Measurements from ENCODE around the gene BOD1.
A peak's percentile ranks its signal among the peaks of the same experiment; 100 is the strongest.

Gene BOD1

DNA sequence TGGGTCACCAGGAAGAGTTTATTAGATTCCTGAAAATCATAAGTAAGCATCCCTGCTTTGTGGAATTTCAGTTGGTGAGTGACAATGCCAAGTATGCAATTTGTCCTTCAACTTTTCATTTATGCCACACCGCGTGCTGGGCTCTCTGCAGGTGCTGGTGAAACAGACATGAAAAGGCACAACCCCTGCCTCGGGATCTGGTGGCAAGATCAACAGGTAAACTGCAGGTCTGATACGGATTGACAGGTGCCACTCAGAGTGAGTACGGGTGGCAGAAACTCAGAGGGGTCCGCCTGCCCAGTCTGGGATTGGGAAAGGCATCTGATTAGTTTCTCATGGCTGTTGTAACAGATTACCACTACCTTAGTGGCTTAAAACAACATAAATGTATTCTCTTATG is 40.5 kb downstream of the BOD1 start:
- no peak overlapping the region for H3K4me3 ChIP-seq (ENCODE audit: low read depth, low read length)

DNA sequence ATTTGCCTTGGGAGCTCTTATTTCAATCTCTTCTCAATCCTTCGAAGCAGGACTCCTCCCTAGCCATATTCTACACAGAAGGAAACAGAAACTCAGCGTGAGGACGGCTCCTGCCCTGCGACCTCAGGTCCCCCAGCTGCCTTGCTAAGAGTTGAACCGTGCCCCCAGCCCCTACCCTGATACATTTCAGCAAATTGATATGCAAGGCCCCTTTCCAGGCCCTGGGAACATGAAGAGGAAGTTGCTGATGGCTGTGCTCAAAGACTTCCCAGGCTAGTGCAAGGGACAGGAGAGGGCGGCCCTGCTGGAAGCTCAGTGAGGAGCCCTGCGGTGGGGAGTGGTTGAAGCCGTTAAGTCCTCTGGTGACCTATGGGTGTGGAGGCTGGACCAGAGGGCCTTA is 41.5 kb downstream of the BOD1 start:
- DNase-seq (ENCODE audit: low read depth, low spot score): no peak
- ChIA-PET CTCF (interaction anchor here (1.3 to 8.6 kb wide), 12 partner anchors 7 to 281 kb away, joined by 3 to 128 read pairs (median 6); partner anchors contain the start of gene BOD1), POLR2A (interaction anchor here (1.0 kb wide), 1 partner anchor 262 kb away, joined by 3 read pairs; no protein-coding TSS in a partner anchor)
- TF ChIP-seq, protein P1, sequence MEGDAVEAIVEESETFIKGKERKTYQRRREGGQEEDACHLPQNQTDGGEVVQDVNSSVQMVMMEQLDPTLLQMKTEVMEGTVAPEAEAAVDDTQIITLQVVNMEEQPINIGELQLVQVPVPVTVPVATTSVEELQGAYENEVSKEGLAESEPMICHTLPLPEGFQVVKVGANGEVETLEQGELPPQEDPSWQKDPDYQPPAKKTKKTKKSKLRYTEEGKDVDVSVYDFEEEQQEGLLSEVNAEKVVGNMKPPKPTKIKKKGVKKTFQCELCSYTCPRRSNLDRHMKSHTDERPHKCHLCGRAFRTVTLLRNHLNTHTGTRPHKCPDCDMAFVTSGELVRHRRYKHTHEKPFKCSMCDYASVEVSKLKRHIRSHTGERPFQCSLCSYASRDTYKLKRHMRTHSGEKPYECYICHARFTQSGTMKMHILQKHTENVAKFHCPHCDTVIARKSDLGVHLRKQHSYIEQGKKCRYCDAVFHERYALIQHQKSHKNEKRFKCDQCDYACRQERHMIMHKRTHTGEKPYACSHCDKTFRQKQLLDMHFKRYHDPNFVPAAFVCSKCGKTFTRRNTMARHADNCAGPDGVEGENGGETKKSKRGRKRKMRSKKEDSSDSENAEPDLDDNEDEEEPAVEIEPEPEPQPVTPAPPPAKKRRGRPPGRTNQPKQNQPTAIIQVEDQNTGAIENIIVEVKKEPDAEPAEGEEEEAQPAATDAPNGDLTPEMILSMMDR (IDR thresholded peaks at IDR 0.05; ENCODE audit: insufficient read depth, low read length, missing control alignments): no peak
- no peak overlapping the region for H3K4me3 ChIP-seq (ENCODE audit: low read depth, low read length)

More for the DNA sequence above, 40.5 kb downstream of the BOD1 start:
- POLR2A ChIA-PET: no interaction called here
- no peak for DNase-seq (ENCODE audit: low read depth, low spot score)
- TF ChIP-seq, protein P1 (IDR thresholded peaks at IDR 0.05; ENCODE audit: insufficient read depth, low read length, missing control alignments): no peak
- CTCF ChIA-PET: interaction anchor here (0.8 to 9.0 kb wide), 6 partner anchors 9 to 283 kb away, joined by 3 to 137 read pairs (median 6); partner anchors contain the start of gene BOD1

DNA sequence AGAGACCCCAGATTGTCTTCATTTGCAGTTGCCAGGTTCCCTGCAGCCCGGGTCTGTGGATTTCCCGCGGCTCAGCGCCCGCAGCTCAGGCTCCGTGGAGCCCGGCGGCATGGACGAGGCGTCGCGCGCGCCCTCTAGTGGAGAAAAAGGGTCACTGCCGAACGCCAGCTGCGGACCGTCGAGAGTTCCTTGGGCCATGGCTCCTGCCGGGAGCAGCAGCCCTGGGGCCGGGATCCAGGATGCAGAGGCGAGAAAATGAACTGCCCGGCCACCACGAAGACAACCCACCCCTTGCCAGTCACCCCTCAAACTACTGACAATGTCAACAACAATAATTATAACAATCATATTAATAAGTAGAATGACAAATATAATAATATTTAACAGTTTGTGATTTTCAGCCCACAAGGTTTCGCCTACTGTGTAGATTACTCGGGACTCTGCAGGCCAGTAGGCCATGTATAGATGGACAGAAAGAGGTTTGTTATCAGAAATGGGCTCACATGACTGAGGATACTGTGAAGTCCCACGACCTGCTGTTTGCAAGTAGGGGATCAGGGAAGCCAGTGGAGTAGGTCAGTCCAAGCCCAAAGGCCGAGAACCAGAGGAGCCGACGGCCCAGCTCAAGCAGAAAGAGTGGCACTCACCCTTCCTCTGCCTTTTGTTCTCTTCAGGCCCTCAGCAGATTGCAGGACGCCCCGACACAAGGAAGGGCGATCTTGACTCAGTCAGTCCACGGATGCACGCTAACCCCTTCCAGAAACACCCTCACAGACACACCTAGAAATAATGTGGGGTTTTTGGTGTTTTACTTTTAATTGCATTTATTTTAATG is 43.1 kb downstream of the BOD1 start:
- POLR2A ChIA-PET: interaction anchor here (1.1 to 1.6 kb wide), 2 partner anchors 245 to 246 kb away, joined by 4 to 7 read pairs; partner anchors contain the start of gene STC2
- DNase-seq (ENCODE audit: low read depth, low spot score): no peak
- H3K4me3 ChIP-seq (ENCODE audit: low read depth, low read length): peak overlapping the region; percentile 21; the same call in 1 of the 2 replicates

DNA sequence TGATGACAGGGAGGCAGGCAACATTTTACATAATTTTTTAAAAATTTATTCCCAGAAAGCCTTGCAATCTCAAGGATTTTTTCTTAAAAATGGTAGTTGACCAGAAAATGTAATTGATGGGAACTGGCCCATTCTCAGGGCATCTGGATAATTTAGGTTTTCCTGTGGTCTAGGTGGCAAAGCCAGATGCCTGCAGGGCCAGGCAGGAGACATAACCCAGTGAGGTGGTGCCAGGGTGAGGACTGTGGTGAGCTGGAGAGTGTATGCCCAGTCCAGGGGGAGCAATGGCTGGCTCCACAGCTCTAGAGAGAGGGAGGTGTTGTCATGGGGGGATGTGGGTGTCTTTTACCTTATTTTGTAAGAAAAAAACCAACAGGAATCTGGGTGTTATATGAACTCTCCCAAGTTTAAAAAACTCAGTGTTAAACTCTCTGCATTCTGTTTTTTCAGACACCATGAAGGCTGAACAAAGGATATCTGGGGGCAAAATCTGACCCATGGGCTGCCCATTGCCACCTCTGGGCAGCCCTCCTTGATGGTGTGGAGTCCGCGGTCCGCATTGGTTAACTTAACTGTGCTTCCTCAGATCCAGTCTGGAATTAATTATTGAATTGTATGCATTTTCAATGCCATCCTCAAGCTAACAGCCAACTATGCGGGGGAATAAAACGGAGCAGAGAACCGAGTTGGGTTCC is 43.9 kb downstream of the BOD1 start:
- CTCF ChIA-PET: interaction anchor here (0.6 to 8.6 kb wide), 57 partner anchors 9 to 745 kb away, joined by 3 to 128 read pairs (median 5); partner anchors contain the start of gene STC2
- TF ChIP-seq, protein P1 (IDR thresholded peaks at IDR 0.05; ENCODE audit: insufficient read depth, low read length, missing control alignments): no peak
- no peak for DNase-seq (ENCODE audit: low read depth, low spot score)
- peak overlapping the region; percentile 21; the same call in 1 of the 2 replicates for H3K4me3 ChIP-seq (ENCODE audit: low read depth, low read length)
- POLR2A ChIA-PET: interaction anchor here (1.1 to 1.6 kb wide), 2 partner anchors 244 to 245 kb away, joined by 4 to 7 read pairs; partner anchors contain the start of gene STC2

More for the DNA sequence above, 43.1 kb downstream of the BOD1 start:
- CTCF ChIA-PET: interaction anchor here (0.6 to 8.6 kb wide), 68 partner anchors 8 to 864 kb away, joined by 3 to 128 read pairs (median 4); partner anchors contain the start of gene STC2
- TF ChIP-seq, protein P1 (IDR thresholded peaks at IDR 0.05; ENCODE audit: insufficient read depth, low read length, missing control alignments): peak; percentile 99

DNA sequence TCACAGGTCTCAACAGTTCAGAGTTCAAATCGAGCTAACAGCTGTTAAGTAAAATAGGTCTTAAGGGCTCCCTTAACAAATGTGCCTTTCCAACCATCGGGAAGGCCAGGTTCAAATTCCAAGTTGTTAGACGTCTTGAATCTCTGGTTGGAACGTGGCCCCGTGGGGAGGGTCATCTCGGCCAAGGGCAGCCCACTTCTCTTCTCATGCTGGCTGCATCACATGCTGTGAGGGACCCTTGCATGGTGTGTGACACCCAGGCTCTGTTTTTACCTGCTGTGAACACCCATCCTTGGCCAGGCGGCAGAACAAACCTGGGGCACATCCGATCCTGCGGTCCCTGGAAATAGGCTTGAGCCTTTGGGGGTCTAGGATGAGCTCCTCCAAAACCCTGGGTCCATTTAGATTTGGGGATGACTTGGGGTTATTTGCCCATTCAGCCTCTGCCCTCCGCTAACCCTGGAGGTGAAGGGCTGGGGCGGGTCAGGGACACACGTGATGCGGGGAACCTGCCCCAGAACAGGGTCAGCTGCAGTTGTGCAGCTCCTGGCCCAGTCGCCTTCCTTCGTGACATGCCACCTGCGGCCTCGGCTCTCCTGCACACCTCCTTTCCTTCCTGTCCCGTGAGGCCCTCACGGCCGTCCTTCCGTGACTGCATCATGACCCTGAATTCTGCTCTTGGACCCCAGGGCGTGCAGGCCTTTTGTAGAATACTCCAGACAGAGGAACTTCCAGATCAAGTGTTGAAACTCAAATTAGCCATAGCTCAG is 45.9 kb downstream of the BOD1 start:
- CTCF ChIA-PET: interaction anchor here (1.2 to 8.6 kb wide), 10 partner anchors 12 to 402 kb away, joined by 3 to 128 read pairs (median 5); no protein-coding TSS in a partner anchor
- POLR2A ChIA-PET: no interaction called here
- DNase-seq (ENCODE audit: low read depth, low spot score): no peak
- TF ChIP-seq, protein P1 (IDR thresholded peaks at IDR 0.05; ENCODE audit: insufficient read depth, low read length, missing control alignments): no peak
- H3K4me3 ChIP-seq (ENCODE audit: low read depth, low read length): no peak overlapping the region
